Measurements from ENCODE around the gene CYSRT1. TPM values are rescaled to one million over a fixed set of nuclear protein-coding genes. Genes with fewer than 3 reads are reported as not detected.

Gene CYSRT1, protein sequence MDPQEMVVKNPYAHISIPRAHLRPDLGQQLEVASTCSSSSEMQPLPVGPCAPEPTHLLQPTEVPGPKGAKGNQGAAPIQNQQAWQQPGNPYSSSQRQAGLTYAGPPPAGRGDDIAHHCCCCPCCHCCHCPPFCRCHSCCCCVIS
- total RNA-seq = 0.60 TPM

DNA sequence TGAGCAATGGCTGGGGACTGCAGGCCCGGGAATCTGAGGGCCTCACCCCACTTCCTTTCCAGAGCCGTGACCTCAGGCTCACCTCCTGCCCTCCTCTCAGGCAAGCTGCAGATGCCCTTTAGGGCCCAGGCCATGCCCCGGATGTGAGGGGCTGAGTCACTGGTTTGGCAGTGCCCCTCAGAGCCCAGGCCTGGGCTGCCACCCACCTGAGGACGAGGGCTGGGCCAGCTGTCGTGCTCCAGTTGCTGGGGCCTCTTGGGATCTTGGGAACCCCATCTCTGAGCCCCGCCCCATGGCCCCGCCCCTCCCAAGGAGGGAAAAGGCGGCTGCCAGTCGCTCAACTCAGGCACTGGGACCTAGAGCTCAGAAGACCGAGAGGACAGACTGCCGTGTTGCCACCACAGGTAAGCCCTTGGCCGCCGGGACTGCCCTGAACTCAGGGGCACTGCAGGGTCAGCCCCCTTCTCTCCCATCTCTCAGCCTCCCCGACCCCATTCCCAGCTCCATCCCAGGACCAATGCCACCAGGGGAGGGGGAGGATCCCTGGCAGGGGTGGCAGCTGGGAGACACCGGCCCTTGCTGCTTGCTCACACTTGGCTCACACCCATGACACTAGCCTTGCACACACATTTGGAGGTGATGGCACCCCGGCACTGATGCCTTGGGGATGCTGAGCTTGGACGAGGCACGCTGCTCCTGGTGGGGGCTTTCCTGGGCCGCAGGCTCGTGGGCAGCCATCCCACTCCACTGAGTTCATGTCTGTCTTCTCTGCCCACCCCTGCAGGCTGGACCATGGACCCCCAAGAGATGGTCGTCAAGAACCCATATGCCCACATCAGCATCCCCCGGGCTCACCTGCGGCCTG, at the start of gene CYSRT1:
Gene CYSRT1, plus strand, starts transcription at position 345 of the 865 bp plus-strand sequence. Its CDS starts 448 bp downstream, at position 793.

DNA sequence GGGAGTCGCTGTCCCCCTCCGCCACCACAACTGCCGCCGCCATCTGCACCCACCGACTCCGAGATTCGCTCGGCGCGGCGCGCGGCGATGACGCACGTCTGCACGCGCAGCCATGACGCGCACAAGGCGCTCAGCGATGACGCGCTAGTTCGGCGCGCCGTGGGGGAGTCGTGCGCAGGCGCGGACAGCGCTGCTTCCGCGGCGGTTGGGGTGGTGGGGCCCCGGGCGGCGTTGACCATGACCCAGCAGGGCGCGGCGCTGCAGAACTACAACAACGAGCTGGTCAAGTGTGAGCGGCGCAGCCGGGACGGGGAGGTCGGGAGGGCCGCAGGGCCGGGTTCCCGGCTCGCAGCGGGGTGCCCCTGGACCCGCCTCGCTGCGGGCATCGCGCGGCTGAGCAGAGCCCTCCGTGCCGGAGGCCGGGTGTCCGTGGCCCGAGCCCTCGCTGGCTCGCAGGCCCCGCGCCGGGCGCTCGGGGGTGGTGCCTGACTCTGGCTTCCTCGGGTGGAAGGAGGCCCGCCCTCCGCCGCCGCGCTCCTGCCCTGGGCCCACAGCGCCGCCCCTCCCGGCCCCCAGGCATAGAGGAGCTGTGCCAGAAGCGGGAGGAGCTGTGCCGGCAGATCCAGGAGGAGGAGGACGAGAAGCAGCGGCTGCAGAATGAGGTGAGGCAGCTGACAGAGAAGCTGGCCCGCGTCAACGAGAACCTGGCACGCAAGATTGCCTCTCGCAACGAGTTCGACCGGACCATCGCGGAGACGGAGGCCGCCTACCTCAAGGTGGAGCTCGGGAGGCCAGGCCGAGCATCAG, 36.3 kb upstream of the CYSRT1 start, which contains the start of the genes ANAPC2 and SSNA1:
Gene ANAPC2, minus strand, starts transcription at position 71 of the 807 bp plus-strand sequence. Its CDS starts 28 bp downstream, at position 43.
Gene SSNA1, plus strand, starts transcription at position 187 of the 807 bp plus-strand sequence. Its CDS starts 51 bp downstream, at position 238.

DNA sequence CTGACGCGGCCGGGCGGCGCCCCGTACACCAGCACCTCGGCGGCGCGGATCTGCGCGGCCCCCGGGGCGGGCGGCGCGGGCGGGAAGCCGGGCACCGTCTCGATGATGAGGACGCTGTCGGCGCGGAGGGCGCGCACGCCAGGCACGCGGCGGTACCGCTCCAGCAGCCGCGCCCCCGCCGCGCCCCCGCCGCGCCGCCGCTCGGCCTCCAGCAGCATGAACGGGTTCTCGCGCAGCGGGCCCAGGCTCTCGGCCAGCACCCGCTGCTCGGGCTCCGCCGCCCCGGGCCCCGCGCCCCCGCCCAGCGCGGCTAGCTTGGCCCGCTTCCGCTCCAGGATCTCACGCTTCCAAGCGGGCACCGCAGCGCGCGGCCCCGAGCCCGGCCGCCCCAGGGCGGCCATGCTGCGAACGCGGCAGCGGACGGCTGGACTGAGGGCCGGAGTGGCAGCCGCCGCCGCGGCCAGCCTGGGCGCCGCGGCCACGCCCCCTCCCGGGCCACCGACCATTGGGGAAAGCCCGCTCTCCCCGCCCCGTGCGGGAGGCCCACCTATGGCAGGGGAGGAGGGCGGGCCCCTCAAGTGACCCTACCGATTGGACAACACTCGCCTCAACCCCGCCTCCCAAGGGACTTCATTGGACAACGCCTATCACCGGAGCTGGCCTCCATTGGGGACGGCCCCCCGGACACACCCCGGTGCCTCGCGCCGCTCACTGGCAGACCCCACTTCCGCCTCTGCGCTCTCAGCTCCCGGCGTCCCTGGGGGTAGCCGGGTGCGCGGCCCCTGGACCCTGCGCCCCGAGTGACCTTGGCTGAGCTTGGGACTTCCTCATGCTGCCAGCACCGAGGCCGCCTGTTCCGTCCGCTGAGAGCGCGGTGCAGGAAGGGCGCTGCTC, 24.4 kb upstream of the CYSRT1 start, which contains the start of gene TPRN:
Gene TPRN, minus strand, starts transcription at position 431 of the 894 bp plus-strand sequence. Its CDS starts 30 bp downstream, at position 401.

DNA sequence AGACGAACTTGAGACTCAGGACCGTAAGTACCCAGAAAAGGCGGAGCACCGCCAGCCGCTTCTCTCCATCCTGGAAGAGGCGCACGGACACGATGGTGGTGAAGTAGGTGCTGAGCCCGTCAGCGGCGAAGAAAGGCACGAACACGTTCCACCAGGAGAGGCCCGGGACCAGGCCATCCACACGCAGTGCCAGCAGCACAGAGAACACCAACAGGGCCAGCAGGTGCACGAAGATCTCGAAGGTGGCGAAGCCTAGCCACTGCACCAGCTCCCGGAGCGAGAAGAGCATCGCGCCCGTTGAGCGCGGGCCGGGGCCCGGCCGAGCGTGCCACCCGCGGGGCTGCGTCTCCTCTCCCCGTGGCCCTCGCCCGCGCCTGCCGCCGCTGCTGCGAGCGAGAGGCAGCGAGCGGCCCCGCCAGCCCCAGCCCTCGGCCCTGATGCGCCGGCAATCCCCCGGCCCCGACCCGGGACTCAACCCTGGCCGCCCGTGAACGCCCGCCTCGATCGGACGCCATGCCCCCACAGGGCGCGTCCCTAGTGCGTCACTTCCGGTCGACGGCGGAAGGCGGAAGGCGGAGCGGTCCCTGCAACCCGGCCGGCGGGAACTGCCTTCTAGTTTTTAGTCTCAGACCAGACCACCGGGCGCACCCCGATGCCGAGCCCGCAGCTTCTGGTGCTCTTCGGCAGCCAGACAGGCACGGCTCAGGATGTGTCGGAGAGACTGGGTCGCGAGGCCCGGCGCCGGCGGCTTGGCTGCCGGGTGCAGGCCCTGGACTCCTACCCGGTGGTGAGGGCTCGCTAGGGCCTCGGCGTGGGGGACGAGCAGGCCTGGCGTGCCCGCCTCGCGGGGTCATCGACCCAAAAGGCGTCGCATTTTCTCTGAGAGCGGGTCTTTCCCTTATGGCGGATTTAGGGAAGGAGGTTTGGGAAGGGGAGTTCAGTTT, 19.6 kb upstream of the CYSRT1 start, which contains the start of the genes NDOR1 and TMEM203:
Gene NDOR1, plus strand, starts transcription at position 575 of the 944 bp plus-strand sequence. Its CDS starts 78 bp downstream, at position 653.
Gene TMEM203, minus strand, starts transcription at position 523 of the 944 bp plus-strand sequence. Its CDS starts 234 bp downstream, at position 289.

DNA sequence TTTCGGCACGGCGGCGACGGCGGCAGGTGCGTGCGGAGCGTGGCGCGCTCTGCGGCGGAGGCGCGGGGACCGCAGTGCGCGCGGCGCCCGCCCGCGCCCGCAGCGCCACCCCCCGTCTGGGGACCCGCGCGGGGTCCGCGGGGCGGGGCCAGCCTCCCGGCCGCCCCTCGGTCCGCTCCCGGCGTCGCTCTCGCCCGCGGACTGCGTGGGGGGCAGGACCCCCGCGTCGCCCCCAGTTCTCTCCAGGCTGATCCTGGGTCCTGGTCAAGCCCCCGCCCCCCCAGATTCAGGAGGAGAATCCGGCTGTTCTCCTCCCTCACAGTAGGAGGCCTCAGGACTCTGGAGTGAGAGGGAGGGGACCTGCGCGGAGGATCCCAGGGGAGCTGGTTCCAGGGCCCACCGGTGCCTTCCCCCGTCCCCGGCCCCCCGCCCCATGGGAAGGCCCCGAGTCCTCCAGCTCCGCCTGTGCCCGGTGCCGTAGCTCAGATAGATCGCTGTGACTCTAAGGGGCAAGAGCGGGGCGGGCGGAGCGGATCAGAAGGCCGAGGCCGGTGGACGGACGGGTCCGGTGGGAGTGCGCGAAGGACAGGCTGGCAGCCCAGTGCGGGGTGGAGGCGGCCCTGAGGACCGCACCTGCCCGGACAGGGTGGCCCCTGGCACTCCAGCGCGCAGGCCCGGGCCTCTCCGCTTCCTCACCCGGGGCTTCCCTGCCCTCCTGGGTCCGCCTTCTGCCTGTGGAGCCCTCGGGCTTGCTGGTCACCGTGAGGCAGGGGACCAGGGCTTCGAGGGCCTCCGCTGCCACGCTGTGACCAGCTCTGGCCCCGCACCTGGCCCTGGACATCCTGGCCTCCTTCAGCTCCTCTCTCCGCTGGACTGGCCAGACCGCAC, 2.5 kb upstream of the CYSRT1 start, which contains the start of gene RNF208:
Gene RNF208, minus strand, starts transcription at position 51 of the 888 bp plus-strand sequence. CDS start 1,028 bp downstream, outside the sequence.

DNA sequence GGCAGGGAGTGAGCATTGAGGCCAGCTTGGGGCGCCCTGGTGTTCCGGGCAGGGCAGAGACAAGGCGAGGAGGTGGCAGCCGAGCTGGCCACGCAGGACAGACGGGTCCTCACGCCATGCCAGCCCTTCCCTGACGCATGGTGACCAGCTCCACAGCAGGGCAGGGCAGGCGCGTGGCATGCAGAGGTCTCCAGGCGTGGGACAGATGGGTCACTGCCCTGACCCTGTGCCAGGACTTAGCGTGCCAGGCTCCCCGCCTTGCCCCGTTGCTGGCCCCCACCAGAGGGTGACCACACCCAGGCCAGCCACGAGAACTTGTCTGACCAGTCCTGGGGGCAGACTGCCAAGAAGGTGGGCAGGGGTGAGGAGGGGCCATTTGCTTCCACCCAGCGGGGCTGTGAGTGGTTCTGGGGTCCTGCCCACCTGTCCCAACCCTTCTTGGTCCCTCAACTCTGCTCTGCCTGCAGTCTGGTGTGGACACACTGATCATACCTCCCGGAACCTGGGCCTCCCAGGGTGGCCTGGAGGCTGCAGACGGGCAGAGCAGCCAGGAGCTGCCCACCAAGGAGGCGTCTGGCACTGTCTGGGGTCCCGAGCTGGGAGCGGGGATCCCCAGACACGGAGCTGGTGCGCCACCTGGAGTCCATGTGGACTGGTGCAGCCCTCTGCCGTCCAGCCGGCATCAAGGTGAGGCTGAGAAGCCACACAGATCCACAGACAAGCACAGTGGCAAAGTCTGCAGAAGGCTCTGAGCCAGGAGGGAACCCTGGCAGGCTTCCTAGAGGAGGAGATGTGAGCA, 2.3 kb downstream of the CYSRT1 start, which contains the start of gene RNF224:
Gene RNF224, plus strand, starts transcription at position 449 of the 799 bp plus-strand sequence. CDS start 834 bp downstream, outside the sequence.

DNA sequence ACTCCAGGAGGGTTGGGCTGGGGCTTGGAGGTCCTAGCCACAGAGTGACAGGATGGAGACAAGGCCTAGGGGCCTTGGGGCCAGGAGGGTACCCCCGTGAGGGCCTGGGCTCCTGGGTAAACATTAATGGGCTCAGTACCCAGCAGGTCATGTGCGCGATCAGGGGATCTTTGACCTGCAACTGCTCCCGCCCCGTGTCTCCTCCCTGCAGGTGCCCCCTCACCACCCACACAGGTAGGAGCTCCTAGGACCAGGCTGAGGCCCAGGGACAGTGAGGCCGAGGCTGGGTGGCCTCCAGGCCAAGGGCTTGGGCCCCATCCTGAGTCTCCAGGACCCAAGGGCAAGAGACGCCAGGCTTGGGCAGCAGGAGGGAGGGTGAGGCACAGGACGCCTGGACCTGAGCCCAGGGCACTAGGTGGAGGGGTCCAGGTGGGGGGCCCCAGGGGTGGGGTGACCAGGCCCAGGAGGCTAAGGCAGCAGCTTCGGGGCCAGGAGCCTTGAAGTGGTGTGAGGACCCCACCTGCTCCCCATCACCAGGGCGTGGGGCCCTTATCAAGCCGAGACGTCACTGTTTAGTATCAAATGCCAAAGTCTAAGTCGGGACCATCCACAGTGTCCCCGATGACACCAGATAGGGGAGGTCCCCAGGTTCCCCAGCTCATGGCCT, 5.9 kb downstream of the CYSRT1 start, which contains the start of gene SLC34A3:
Gene SLC34A3, plus strand, starts transcription at position 197 of the 667 bp plus-strand sequence. CDS start 802 bp downstream, outside the sequence.

DNA sequence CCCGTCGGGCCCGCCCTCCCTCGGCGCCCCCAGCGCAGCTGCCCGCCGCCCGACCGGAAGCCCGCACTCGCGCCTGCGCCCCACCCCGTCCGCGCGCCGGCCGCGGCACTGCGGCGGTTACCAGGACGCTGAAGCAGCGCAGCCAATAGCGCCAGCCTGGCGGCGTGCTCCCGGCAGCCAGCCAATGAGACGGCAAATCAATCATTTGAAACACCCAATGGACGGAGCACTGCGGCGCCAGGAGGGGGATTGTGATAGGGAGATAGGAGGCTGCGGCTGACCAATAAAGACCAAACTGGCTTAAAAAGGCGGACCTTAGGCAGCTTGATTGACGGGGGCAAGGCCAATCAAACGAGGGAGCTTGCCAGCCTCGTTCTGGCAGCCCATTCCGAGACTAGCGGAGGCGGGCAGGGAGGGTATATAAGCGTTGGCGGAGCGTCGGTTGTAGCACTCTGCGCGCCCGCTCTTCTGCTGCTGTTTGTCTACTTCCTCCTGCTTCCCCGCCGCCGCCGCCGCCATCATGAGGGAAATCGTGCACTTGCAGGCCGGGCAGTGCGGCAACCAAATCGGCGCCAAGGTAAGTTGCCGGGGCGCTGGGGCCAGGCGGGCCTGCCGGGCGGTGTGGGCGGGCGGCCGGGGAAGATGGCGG, 16.0 kb downstream of the CYSRT1 start, which contains the start of gene TUBB4B:
Gene TUBB4B, plus strand, starts transcription at position 447 of the 649 bp plus-strand sequence. Its CDS starts 74 bp downstream, at position 521.

DNA sequence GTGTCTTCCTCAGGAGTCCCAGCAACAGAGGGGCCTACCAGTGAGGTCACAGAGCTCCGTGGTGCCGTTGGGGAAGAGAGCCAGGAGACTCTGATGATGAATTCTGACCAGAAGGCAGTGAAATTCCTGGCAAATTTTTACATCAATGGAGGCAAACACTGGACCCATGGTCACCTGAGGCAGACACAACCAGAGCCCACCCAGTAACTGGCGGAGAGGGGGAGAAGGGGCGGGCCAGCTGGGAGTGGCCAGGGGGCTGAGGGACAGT, 26.2 kb downstream of the CYSRT1 start, which contains the start of gene STPG3:
Gene STPG3, plus strand, starts transcription at position 93 of the 268 bp plus-strand sequence. Its CDS starts 1 bp downstream, at position 94.

DNA sequence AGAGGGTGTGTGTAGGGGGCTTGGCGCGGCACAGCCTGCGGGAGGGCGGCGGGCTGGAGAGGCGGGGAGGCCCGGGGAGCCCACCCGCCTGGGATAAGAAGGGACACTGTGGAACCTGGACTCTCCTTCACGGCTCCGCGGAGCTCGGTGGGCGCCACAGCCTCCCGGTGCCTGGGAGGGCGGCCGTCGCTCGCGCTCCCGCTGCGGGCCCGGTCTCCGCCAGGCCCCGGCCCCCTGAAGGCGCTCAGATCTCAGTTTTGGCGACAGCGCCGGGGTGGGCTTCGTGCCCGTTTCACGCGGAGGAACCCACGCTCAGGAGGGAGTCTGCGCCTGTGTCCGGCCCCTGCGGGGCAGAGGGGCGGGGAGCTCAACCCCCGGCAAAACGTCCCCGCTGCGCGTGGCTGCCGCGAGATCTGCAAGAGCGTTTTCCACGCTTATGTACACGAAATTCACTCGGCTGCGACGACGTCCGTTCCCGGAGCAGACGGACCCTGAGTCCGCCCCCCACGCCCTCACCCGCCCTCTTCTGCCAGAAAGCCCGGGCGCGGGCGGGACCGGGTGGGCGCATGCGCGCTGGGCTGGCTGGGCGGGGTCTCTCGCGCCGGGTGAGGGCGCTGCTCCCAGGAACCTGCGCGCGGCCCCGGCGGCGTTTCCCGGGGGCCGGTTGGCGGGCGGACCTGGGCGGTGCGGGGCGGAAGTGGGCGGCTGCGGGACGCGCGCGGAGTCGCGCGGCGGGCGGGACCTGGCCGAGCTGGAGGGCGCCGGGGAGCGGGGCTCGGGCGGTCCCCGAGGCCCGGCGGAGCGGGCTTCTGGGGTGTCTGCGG, 29.9 kb downstream of the CYSRT1 start, which contains the start of gene NELFB:
Gene NELFB, plus strand, starts transcription at position 704 of the 824 bp plus-strand sequence.

Other genes with a start within 250 kb of the CYSRT1 start
- gene PTGDS, start 247.7 kb upstream of the CYSRT1 start, total RNA-seq = 230 TPM
- gene LCNL1, start 242.2 kb upstream of the CYSRT1 start, total RNA-seq = 1.2 TPM
- gene PAXX, start 232.8 kb upstream of the CYSRT1 start, total RNA-seq = 25.7 TPM
- gene CLIC3, start 228.6 kb upstream of the CYSRT1 start, total RNA-seq = 1.1 TPM
- 49.9 TPM for gene ABCA2, start 196.9 kb upstream of the CYSRT1 start, total RNA-seq
- not detected for gene FUT7, start 193.1 kb upstream of the CYSRT1 start, total RNA-seq
- 56.4 TPM for gene NPDC1, start 179.0 kb upstream of the CYSRT1 start, total RNA-seq
- gene ENTPD2, start 171.1 kb upstream of the CYSRT1 start, total RNA-seq = 7.0 TPM
- 4.3 TPM for gene SAPCD2, start 154.6 kb upstream of the CYSRT1 start, total RNA-seq
- gene UAP1L1, start 147.7 kb upstream of the CYSRT1 start, total RNA-seq = 8.5 TPM
- gene MAN1B1, start 138.2 kb upstream of the CYSRT1 start, total RNA-seq = 59.0 TPM
- gene DPP7, start 110.4 kb upstream of the CYSRT1 start, total RNA-seq = 37.5 TPM
- 12.7 TPM for gene GRIN1, start 86.0 kb upstream of the CYSRT1 start, total RNA-seq
- gene LRRC26, start 55.1 kb upstream of the CYSRT1 start, total RNA-seq = 1.7 TPM
- gene TMEM210, start 53.1 kb upstream of the CYSRT1 start, total RNA-seq = not detected
- 42.9 TPM for gene ANAPC2, start 36.6 kb upstream of the CYSRT1 start, total RNA-seq
- gene SSNA1, start 36.5 kb upstream of the CYSRT1 start, total RNA-seq = 51.1 TPM
- 11.3 TPM for gene TPRN, start 24.4 kb upstream of the CYSRT1 start, total RNA-seq
- 34.2 TPM for gene TMEM203, start 19.5 kb upstream of the CYSRT1 start, total RNA-seq
- 10.3 TPM for gene NDOR1, start 19.5 kb upstream of the CYSRT1 start, total RNA-seq
- gene RNF208, start 2.9 kb upstream of the CYSRT1 start, total RNA-seq = 2.7 TPM
- not detected for gene RNF224, start 2.3 kb downstream of the CYSRT1 start, total RNA-seq
- gene SLC34A3, start 5.7 kb downstream of the CYSRT1 start, total RNA-seq = not detected
- gene TUBB4B, start 16.1 kb downstream of the CYSRT1 start, total RNA-seq = 374 TPM
- not detected for gene STPG3, start 26.1 kb downstream of the CYSRT1 start, total RNA-seq
- 39.1 TPM for gene NELFB, start 30.2 kb downstream of the CYSRT1 start, total RNA-seq
- 3.7 TPM for gene TOR4A, start 52.6 kb downstream of the CYSRT1 start, total RNA-seq
- gene NRARP, start 77.1 kb downstream of the CYSRT1 start, total RNA-seq = 23.3 TPM
- 22.0 TPM for gene EXD3, start 198.0 kb downstream of the CYSRT1 start, total RNA-seq
- gene NOXA1, start 198.2 kb downstream of the CYSRT1 start, total RNA-seq = 4.2 TPM
- gene ENTPD8, start 216.2 kb downstream of the CYSRT1 start, total RNA-seq = 0.60 TPM
- 27.7 TPM for gene NSMF, start 234.2 kb downstream of the CYSRT1 start, total RNA-seq

Data from camera-type eye (tissue), 1 donor.